ENCODE results near the gene RPS4Y1. TPM values are rescaled to one million over a fixed set of nuclear protein-coding genes. Genes with fewer than 3 reads are reported as not detected.
"Not testable (repeated sequence)": the region's sequence is repeated elsewhere in the genome, so short reads cannot be mapped to it uniquely, and the experiment has no call there.

The RPS4Y1 gene
- total and polyA plus RNA-seq, 4 donors: 153 to 159 TPM; not detected in 2

DNA sequence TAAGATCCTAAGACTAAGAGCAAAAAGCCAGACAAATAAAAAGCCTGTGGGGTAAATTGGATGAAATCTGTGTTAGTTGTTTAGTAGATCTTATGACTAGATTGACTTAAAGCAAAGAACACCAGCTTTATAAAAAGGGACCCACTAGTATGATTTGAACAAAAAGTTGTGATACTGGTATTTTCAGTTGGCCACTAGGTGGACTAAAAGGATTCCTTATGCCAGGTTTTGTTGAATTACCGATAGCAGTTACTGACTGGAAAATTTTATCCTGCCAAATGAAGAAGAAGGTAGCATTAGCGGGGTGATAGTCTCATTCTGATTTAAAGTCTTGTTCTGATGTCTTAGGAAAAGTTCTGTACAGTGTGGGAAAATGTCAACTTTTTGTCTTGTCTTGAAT, 41.2 kb upstream of the RPS4Y1 start:
- no peak overlapping the region for H3K27ac ChIP-seq (ENCODE audit: low read depth in 1 of 2, low read length in 2 of 2)
- 13% methylated on average over 2 of the region's 2 CpGs for WGBS
- TF ChIP-seq, protein P1, sequence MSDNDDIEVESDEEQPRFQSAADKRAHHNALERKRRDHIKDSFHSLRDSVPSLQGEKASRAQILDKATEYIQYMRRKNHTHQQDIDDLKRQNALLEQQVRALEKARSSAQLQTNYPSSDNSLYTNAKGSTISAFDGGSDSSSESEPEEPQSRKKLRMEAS (IDR thresholded peaks at IDR 0.05): no peak
- no peak for TF ChIP-seq TAF1 (conservative IDR thresholded peaks at IDR 0.05)
- no peak for TF ChIP-seq RXRA (IDR thresholded peaks at IDR 0.05)
- TF ChIP-seq, protein P2, sequence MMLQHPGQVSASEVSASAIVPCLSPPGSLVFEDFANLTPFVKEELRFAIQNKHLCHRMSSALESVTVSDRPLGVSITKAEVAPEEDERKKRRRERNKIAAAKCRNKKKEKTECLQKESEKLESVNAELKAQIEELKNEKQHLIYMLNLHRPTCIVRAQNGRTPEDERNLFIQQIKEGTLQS (IDR thresholded peaks at IDR 0.05): no peak
- no peak for TF ChIP-seq FOXA2 (IDR thresholded peaks at IDR 0.05)
- no peak for TF ChIP-seq YY1 (IDR thresholded peaks at IDR 0.05)
- TF ChIP-seq RAD21 (IDR thresholded peaks at IDR 0.05): peak in 1 of 2 donors; percentile 74
- TF ChIP-seq JUND (IDR thresholded peaks at IDR 0.05): no peak
- no peak for TF ChIP-seq SP1 (IDR thresholded peaks at IDR 0.05)
- TF ChIP-seq, protein P3, sequence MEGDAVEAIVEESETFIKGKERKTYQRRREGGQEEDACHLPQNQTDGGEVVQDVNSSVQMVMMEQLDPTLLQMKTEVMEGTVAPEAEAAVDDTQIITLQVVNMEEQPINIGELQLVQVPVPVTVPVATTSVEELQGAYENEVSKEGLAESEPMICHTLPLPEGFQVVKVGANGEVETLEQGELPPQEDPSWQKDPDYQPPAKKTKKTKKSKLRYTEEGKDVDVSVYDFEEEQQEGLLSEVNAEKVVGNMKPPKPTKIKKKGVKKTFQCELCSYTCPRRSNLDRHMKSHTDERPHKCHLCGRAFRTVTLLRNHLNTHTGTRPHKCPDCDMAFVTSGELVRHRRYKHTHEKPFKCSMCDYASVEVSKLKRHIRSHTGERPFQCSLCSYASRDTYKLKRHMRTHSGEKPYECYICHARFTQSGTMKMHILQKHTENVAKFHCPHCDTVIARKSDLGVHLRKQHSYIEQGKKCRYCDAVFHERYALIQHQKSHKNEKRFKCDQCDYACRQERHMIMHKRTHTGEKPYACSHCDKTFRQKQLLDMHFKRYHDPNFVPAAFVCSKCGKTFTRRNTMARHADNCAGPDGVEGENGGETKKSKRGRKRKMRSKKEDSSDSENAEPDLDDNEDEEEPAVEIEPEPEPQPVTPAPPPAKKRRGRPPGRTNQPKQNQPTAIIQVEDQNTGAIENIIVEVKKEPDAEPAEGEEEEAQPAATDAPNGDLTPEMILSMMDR (IDR thresholded peaks at IDR 0.05; ENCODE audit: low read depth, low read length, missing input control): peak; percentile 30
- no peak for TF ChIP-seq GABPA (IDR thresholded peaks at IDR 0.05 in 1 of 2, conservative IDR thresholded peaks at IDR 0.05 in 1 of 2)
- no peak for TF ChIP-seq FOXA1 (IDR thresholded peaks at IDR 0.05)

DNA sequence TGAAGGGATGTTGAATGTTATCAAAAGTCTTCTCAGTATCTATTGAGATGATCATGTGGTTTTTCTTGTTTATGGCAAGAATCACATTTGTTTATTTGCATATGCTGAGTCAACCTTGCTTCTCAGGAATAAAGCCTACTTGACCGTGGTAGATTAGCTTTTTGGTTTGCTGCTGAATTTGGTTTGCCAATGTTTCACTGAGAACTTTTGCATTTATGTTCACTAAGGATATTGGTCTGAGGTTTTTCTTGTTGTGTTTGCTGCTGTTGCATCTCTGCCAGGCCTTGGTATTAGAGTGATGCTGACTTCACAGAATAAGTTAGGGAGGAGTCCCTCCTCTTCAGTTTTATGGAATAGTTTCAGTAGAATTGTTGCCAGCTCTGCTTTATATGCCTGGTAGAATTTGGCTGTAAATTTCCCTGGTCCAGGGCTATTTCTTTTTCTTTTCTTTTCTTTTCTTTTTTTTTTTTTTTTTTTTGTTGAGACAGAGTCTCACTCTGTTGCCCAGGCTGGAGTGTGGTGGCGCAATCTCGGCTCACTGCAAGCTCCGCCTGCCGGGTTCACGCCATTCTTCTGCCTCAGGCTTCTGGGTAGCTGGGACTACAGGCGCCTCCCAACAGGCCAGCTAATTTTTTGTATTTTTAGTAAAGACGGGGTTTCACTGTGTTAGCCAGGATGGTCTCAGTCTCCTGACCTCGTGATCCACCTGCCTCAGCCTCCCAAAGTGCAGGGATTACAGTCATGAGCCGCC, 24.1 kb upstream of the RPS4Y1 start:
- H3K4me1 ChIP-seq (ENCODE audit: control insufficient read depth in 4 of 4, insufficient read depth in 4 of 4, low read length in 3 of 4); H3K27me3 ChIP-seq (ENCODE audit: control insufficient read depth in 4 of 4, insufficient read depth in 4 of 4, low read length in 3 of 4); H3K9me3 ChIP-seq (ENCODE audit: control insufficient read depth in 4 of 4, low read length in 3 of 4); H3K36me3 ChIP-seq (ENCODE audit: control insufficient read depth in 4 of 4, insufficient read depth in 3 of 4, low read depth in 1 of 4, low read length in 3 of 4); H3K4me3 ChIP-seq (ENCODE audit: low read depth in 1 of 3, low read length in 3 of 3); H3K27ac ChIP-seq (ENCODE audit: low read depth in 1 of 2, low read length in 2 of 2); DNase-seq (ENCODE audit: low spot score); H3K9ac ChIP-seq (ENCODE audit: low read depth in 1 of 2, low read length in 2 of 2): not testable (repeated sequence)
- 93% methylated on average over 10 of the region's 10 CpGs for WGBS

More for the DNA sequence above, 41.2 kb upstream of the RPS4Y1 start:
- no peak overlapping the region for H3K9ac ChIP-seq (ENCODE audit: low read depth in 1 of 2, low read length in 2 of 2)
- no peaks in the 10 kb centered on the region for H3K36me3 ChIP-seq (ENCODE audit: control insufficient read depth in 4 of 4, insufficient read depth in 3 of 4, low read depth in 1 of 4, low read length in 3 of 4)
- H3K9me3 ChIP-seq (ENCODE audit: control insufficient read depth in 4 of 4, low read length in 3 of 4): no peaks in the 10 kb centered on the region
- no peak overlapping the region for H3K4me3 ChIP-seq (ENCODE audit: low read depth in 1 of 3, low read length in 3 of 3)
- H3K27me3 ChIP-seq (ENCODE audit: control insufficient read depth in 4 of 4, insufficient read depth in 4 of 4, low read length in 3 of 4): no peaks in the 10 kb centered on the region
- DNase-seq (ENCODE audit: low spot score): no peak
- no peaks in the 10 kb centered on the region for H3K4me1 ChIP-seq (ENCODE audit: control insufficient read depth in 4 of 4, insufficient read depth in 4 of 4, low read length in 3 of 4)

DNA sequence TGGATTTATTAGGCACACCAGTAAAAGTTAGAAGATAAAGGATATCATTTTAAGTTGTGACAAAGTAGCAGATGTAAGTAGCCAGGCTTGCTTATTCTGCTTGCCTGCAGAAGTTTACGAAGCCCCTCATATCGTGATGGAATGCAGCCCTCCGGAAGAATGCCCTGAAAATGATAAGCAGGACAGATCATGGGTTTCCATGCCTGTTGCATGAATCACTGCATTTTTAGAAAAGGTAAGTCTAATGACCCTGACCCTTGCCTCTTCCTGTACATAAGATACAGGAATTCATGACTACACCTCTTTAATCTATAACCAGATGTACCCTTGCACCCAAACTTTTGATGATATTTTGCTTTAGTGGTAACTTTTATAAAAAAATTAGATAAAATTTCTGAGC, 16.9 kb upstream of the RPS4Y1 start:
- Histone ChIP-seq H3K9me3 (ENCODE audit: control insufficient read depth in 4 of 4, low read length in 3 of 4) (no peaks in the 10 kb centered on the region), H3K27me3 (ENCODE audit: control insufficient read depth in 4 of 4, insufficient read depth in 4 of 4, low read length in 3 of 4) (no peaks in the 10 kb centered on the region), H3K4me3 (ENCODE audit: low read depth in 1 of 3, low read length in 3 of 3) (no peak overlapping the region), H3K36me3 (ENCODE audit: control insufficient read depth in 4 of 4, insufficient read depth in 3 of 4, low read depth in 1 of 4, low read length in 3 of 4) (no peaks in the 10 kb centered on the region), H3K4me1 (ENCODE audit: control insufficient read depth in 4 of 4, insufficient read depth in 4 of 4, low read length in 3 of 4) (no peaks in the 10 kb centered on the region), H3K9ac (ENCODE audit: low read depth in 1 of 2, low read length in 2 of 2) (no peak overlapping the region), H3K27ac (ENCODE audit: low read depth in 1 of 2, low read length in 2 of 2) (no peak overlapping the region)
- WGBS: 59% methylated on average over 3 of the region's 3 CpGs
- TF ChIP-seq, protein P4, sequence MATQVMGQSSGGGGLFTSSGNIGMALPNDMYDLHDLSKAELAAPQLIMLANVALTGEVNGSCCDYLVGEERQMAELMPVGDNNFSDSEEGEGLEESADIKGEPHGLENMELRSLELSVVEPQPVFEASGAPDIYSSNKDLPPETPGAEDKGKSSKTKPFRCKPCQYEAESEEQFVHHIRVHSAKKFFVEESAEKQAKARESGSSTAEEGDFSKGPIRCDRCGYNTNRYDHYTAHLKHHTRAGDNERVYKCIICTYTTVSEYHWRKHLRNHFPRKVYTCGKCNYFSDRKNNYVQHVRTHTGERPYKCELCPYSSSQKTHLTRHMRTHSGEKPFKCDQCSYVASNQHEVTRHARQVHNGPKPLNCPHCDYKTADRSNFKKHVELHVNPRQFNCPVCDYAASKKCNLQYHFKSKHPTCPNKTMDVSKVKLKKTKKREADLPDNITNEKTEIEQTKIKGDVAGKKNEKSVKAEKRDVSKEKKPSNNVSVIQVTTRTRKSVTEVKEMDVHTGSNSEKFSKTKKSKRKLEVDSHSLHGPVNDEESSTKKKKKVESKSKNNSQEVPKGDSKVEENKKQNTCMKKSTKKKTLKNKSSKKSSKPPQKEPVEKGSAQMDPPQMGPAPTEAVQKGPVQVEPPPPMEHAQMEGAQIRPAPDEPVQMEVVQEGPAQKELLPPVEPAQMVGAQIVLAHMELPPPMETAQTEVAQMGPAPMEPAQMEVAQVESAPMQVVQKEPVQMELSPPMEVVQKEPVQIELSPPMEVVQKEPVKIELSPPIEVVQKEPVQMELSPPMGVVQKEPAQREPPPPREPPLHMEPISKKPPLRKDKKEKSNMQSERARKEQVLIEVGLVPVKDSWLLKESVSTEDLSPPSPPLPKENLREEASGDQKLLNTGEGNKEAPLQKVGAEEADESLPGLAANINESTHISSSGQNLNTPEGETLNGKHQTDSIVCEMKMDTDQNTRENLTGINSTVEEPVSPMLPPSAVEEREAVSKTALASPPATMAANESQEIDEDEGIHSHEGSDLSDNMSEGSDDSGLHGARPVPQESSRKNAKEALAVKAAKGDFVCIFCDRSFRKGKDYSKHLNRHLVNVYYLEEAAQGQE (IDR thresholded peaks at IDR 0.05): no peak
- TF ChIP-seq GABPA (IDR thresholded peaks at IDR 0.05 in 1 of 2, conservative IDR thresholded peaks at IDR 0.05 in 1 of 2) (no peak), SP1 (IDR thresholded peaks at IDR 0.05) (no peak), FOXA2 (IDR thresholded peaks at IDR 0.05) (no peak), EGR1 (IDR thresholded peaks at IDR 0.05; ENCODE audit: low read depth in 2 of 2) (no peak), NR2F2 (IDR thresholded peaks at IDR 0.05) (no peak)
- TF ChIP-seq, protein P1 (IDR thresholded peaks at IDR 0.05): no peak
- TF ChIP-seq, protein P2 (IDR thresholded peaks at IDR 0.05): no peak
- no peak for DNase-seq (ENCODE audit: low spot score)

Measured in liver (tissue), 9 donors.